Measurements from ENCODE around the gene TMPRSS13.

TMPRSS13 gene

GRCh38 chr11:117859488-117860112 is 69.6 kb downstream of the TMPRSS13 start:
- no peaks in the 10 kb centered on the region for H3K9me3 ChIP-seq (ENCODE audit: low read depth, low read length)
- H3K4me3 ChIP-seq: no peak overlapping the region
- H3K9ac ChIP-seq (ENCODE audit: insufficient read length): no peak overlapping the region
- TF ChIP-seq FOXP2 (optimal IDR thresholded peaks at IDR 0.05; ENCODE audit: control extremely low read depth, extremely low read length, insufficient read depth) (no peak), POLR2AphosphoS5 (IDR thresholded peaks at IDR 0.05; ENCODE audit: borderline replicate concordance, low read depth, low read length) (no peak), EZH2 (IDR thresholded peaks at IDR 0.05) (no peak)
- H3K36me3 ChIP-seq (ENCODE audit: insufficient read depth, low read length): no peaks in the 10 kb centered on the region
- H3K27ac ChIP-seq: no peak overlapping the region
- DNase-seq (ENCODE audit: low read depth, low spot score): no peak

- Histone ChIP-seq H3K9me3 (ENCODE audit: low read depth, low read length) (no peaks in the 10 kb centered on the region), H3K9ac (ENCODE audit: insufficient read length) (no peak overlapping the region), H3K27ac (no peak overlapping the region), H3K36me3 (ENCODE audit: insufficient read depth, low read length) (no peaks in the 10 kb centered on the region), H3K4me3 (no peak overlapping the region)
- no peak for TF ChIP-seq FOXP2 (optimal IDR thresholded peaks at IDR 0.05; ENCODE audit: control extremely low read depth, extremely low read length, insufficient read depth)
- no peak for TF ChIP-seq EZH2 (IDR thresholded peaks at IDR 0.05)
- TF ChIP-seq POLR2AphosphoS5 (IDR thresholded peaks at IDR 0.05; ENCODE audit: borderline replicate concordance, low read depth, low read length): no peak
- DNase-seq (ENCODE audit: low read depth, low spot score): no peak
Measured at GRCh38 chr11:117859061-117859460, 70.1 kb downstream of the TMPRSS13 start.

- Histone ChIP-seq H3K36me3 (ENCODE audit: insufficient read depth, low read length) (no peaks in the 10 kb centered on the region), H3K4me3 (no peak overlapping the region), H3K27ac (no peak overlapping the region), H3K9ac (ENCODE audit: insufficient read length) (no peak overlapping the region), H3K9me3 (ENCODE audit: low read depth, low read length) (peaks cover 4% of the 10 kb centered on the region; the same call in 1 of the 2 replicates)
- TF ChIP-seq FOXP2 (optimal IDR thresholded peaks at IDR 0.05; ENCODE audit: control extremely low read depth, extremely low read length, insufficient read depth): no peak
- TF ChIP-seq POLR2AphosphoS5 (IDR thresholded peaks at IDR 0.05; ENCODE audit: borderline replicate concordance, low read depth, low read length): no peak
- no peak for TF ChIP-seq EZH2 (IDR thresholded peaks at IDR 0.05)
- no peak for DNase-seq (ENCODE audit: low read depth, low spot score)
Measured at GRCh38 chr11:117857734-117858414, 71.3 kb downstream of the TMPRSS13 start.

GRCh38 chr11:117855912-117856651 is 73.1 kb downstream of the TMPRSS13 start:
- no peak for TF ChIP-seq FOXP2 (optimal IDR thresholded peaks at IDR 0.05; ENCODE audit: control extremely low read depth, extremely low read length, insufficient read depth)
- no peak for TF ChIP-seq POLR2AphosphoS5 (IDR thresholded peaks at IDR 0.05; ENCODE audit: borderline replicate concordance, low read depth, low read length)
- TF ChIP-seq EZH2 (IDR thresholded peaks at IDR 0.05): no peak
- H3K9me3 ChIP-seq (ENCODE audit: low read depth, low read length): peaks cover 9% of the 10 kb centered on the region; the same call in 1 of the 2 replicates
- no peaks in the 10 kb centered on the region for H3K36me3 ChIP-seq (ENCODE audit: insufficient read depth, low read length)
- H3K4me3 ChIP-seq: no peak overlapping the region
- no peak for DNase-seq (ENCODE audit: low read depth, low spot score)
- no peak overlapping the region for H3K9ac ChIP-seq (ENCODE audit: insufficient read length)
- H3K27ac ChIP-seq: no peak overlapping the region

DNA sequence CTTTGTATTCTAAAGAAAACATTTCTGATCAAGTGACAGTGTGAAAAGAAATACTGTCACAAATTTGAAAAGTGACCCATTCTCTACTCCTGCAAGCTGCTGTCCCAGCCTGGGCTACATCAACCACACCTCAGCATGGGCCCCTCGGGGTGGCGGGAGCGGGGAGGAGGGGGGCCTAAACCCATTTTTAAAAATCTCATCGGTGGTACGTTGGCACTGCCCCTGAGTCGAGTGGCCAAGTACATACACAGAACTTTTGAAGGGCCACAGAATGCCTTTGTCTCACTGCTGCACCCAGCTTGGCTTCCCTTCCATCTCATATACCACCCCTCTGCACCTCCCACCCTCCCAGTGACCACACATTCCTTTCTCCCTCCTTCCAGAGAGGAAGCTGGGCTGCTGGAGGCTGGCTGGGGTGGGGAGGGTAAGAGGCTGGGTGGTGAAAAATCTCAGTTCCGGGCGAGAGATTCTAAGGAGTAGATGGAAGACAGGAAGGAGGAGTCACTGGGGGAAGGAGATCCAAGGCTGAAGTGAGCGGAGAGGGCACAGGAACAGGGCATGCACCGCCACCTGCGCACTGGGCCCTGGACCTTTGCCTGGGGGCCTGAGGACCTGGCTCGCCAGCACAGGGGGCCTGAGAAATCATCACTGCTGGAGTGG is 73.9 kb downstream of the TMPRSS13 start:
- no peak overlapping the region for H3K4me3 ChIP-seq
- H3K36me3 ChIP-seq (ENCODE audit: insufficient read depth, low read length): no peaks in the 10 kb centered on the region
- DNase-seq (ENCODE audit: low read depth, low spot score): no peak
- no peak overlapping the region for H3K27ac ChIP-seq
- TF ChIP-seq FOXP2 (optimal IDR thresholded peaks at IDR 0.05; ENCODE audit: control extremely low read depth, extremely low read length, insufficient read depth): no peak
- TF ChIP-seq POLR2AphosphoS5 (IDR thresholded peaks at IDR 0.05; ENCODE audit: borderline replicate concordance, low read depth, low read length): no peak
- no peak for TF ChIP-seq EZH2 (IDR thresholded peaks at IDR 0.05)
- no peak overlapping the region for H3K9ac ChIP-seq (ENCODE audit: insufficient read length)
- H3K9me3 ChIP-seq (ENCODE audit: low read depth, low read length): peaks cover 9% of the 10 kb centered on the region; the same call in 1 of the 2 replicates

- Histone ChIP-seq H3K9ac (ENCODE audit: insufficient read length) (no peak overlapping the region), H3K4me3 (no peak overlapping the region), H3K27ac (no peak overlapping the region), H3K9me3 (ENCODE audit: low read depth, low read length) (peaks cover 9% of the 10 kb centered on the region; the same call in 1 of the 2 replicates), H3K36me3 (ENCODE audit: insufficient read depth, low read length) (no peaks in the 10 kb centered on the region)
- DNase-seq (ENCODE audit: low read depth, low spot score): no peak
- TF ChIP-seq POLR2AphosphoS5 (IDR thresholded peaks at IDR 0.05; ENCODE audit: borderline replicate concordance, low read depth, low read length) (no peak), FOXP2 (optimal IDR thresholded peaks at IDR 0.05; ENCODE audit: control extremely low read depth, extremely low read length, insufficient read depth) (no peak), EZH2 (IDR thresholded peaks at IDR 0.05) (no peak)
Measured at GRCh38 chr11:117852309-117852708, 76.9 kb downstream of the TMPRSS13 start.

DNA sequence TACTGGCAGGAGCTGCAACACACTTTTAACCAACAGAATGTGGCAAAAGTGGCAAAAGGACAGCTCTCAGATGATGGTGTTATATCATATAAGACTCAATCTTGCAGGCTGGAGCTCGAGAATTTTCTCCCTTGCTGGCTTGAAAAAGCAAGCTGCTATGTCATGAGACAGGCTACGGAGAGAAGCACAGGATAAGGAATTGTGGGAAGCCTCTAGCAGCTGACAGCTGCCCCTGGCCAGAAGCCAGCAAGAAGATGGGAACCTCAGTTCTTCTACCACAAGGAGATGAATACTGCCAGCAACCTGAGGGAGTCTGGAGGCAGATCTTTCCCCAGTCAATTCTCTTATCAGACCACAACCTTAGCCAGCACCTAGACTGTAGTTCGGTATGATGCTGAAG is 77.3 kb downstream of the TMPRSS13 start:
- Histone ChIP-seq H3K4me3 (no peak overlapping the region), H3K9me3 (ENCODE audit: low read depth, low read length) (peaks cover 9% of the 10 kb centered on the region; the same call in 1 of the 2 replicates), H3K36me3 (ENCODE audit: insufficient read depth, low read length) (no peaks in the 10 kb centered on the region), H3K27ac (no peak overlapping the region), H3K9ac (ENCODE audit: insufficient read length) (no peak overlapping the region)
- no peak for TF ChIP-seq FOXP2 (optimal IDR thresholded peaks at IDR 0.05; ENCODE audit: control extremely low read depth, extremely low read length, insufficient read depth)
- TF ChIP-seq EZH2 (IDR thresholded peaks at IDR 0.05): no peak
- TF ChIP-seq POLR2AphosphoS5 (IDR thresholded peaks at IDR 0.05; ENCODE audit: borderline replicate concordance, low read depth, low read length): no peak
- DNase-seq (ENCODE audit: low read depth, low spot score): no peak

- peaks cover 9% of the 10 kb centered on the region; the same call in 1 of the 2 replicates for H3K9me3 ChIP-seq (ENCODE audit: low read depth, low read length)
- DNase-seq (ENCODE audit: low read depth, low spot score): no peak
- no peaks in the 10 kb centered on the region for H3K36me3 ChIP-seq (ENCODE audit: insufficient read depth, low read length)
- H3K4me3 ChIP-seq: no peak overlapping the region
- H3K9ac ChIP-seq (ENCODE audit: insufficient read length): no peak overlapping the region
- no peak for TF ChIP-seq POLR2AphosphoS5 (IDR thresholded peaks at IDR 0.05; ENCODE audit: borderline replicate concordance, low read depth, low read length)
- no peak for TF ChIP-seq FOXP2 (optimal IDR thresholded peaks at IDR 0.05; ENCODE audit: control extremely low read depth, extremely low read length, insufficient read depth)
- TF ChIP-seq EZH2 (IDR thresholded peaks at IDR 0.05): no peak
- no peak overlapping the region for H3K27ac ChIP-seq
Measured at GRCh38 chr11:117851106-117851505, 78.1 kb downstream of the TMPRSS13 start.
